Measurements from ENCODE around the gene ESRRG.

ESRRG gene

DNA sequence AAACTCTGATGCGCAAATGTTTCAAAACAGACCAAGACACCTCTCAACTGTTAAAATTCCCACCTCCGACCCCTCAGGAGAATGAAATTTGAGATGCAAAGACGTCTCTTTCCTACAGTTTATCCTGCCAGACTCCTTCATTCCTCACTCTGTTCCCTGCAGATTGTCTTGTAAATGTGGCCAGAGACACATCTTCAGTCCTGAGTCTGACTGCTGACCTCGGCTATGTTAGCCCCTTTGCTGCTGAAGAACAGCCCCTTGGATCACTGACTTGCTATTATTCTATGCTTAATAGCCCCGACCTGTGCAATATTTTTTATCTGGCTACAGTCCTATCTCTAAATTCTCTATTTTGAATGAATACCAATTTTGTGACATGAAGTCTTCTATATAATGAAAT is 16.6 kb upstream of the ESRRG start:
- no peak overlapping the region for H3K4me3 ChIP-seq (ENCODE audit: low read depth in 1 of 2, low read length in 1 of 2)
- no peaks in the 10 kb centered on the region for H3K36me3 ChIP-seq
- H3K9me3 ChIP-seq: no peaks in the 10 kb centered on the region
- H3K27ac ChIP-seq: no peak overlapping the region
- H3K4me1 ChIP-seq (ENCODE audit: control insufficient read depth in 1 of 2, insufficient read depth in 1 of 2, low read depth in 1 of 2, low read length in 1 of 2): no peaks in the 10 kb centered on the region
- no peaks in the 10 kb centered on the region for H3K27me3 ChIP-seq
- TF ChIP-seq, protein P1, sequence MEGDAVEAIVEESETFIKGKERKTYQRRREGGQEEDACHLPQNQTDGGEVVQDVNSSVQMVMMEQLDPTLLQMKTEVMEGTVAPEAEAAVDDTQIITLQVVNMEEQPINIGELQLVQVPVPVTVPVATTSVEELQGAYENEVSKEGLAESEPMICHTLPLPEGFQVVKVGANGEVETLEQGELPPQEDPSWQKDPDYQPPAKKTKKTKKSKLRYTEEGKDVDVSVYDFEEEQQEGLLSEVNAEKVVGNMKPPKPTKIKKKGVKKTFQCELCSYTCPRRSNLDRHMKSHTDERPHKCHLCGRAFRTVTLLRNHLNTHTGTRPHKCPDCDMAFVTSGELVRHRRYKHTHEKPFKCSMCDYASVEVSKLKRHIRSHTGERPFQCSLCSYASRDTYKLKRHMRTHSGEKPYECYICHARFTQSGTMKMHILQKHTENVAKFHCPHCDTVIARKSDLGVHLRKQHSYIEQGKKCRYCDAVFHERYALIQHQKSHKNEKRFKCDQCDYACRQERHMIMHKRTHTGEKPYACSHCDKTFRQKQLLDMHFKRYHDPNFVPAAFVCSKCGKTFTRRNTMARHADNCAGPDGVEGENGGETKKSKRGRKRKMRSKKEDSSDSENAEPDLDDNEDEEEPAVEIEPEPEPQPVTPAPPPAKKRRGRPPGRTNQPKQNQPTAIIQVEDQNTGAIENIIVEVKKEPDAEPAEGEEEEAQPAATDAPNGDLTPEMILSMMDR (IDR thresholded peaks at IDR 0.05): no peak

DNA sequence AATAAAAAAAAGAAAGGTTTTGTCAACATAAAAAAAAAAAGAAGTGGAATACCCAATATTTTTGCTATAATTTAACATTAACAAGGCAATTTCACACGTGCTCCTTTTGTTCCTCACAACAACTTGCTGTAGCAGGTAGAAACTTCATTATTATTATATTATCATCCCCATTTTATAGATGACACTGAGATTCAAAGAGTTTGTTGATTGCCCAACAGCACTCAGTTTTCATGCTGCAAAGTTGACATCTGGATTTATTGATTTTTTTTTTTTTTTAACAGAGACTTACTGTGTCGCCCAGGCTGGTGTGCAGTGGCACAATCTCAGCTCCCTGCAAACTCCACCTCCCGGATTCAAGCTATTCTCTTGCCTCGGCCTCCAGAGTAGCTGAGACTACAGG is 8.9 kb upstream of the ESRRG start:
- H3K9me3 ChIP-seq: no peaks in the 10 kb centered on the region
- H3K27ac ChIP-seq: no peak overlapping the region
- no peaks in the 10 kb centered on the region for H3K4me1 ChIP-seq (ENCODE audit: control insufficient read depth in 1 of 2, insufficient read depth in 1 of 2, low read depth in 1 of 2, low read length in 1 of 2)
- H3K36me3 ChIP-seq: no peaks in the 10 kb centered on the region
- H3K27me3 ChIP-seq: no peaks in the 10 kb centered on the region
- TF ChIP-seq, protein P1 (IDR thresholded peaks at IDR 0.05): no peak
- no peak overlapping the region for H3K4me3 ChIP-seq (ENCODE audit: low read depth in 1 of 2, low read length in 1 of 2)

DNA sequence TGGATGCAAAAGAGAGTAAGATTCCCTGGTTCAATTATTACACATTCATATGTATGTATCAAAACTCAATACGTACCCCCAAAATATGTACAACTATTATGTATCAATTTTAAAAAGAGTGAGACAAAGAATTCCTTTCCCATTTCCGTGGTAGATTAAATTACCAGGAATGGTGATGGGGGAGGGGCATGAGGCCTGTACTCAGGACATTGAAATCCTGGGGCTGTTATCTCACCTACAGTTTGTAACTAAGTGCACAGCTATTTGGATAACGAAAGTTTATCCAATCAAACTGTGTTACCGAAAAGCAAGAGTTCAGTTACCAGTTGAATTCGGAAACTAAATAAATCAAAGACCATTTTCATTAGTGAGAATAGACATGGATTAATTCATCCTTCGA is 8.3 kb upstream of the ESRRG start:
- no peak overlapping the region for H3K4me3 ChIP-seq (ENCODE audit: low read depth in 1 of 2, low read length in 1 of 2)
- H3K9me3 ChIP-seq: no peaks in the 10 kb centered on the region
- TF ChIP-seq, protein P1 (IDR thresholded peaks at IDR 0.05): no peak
- no peaks in the 10 kb centered on the region for H3K36me3 ChIP-seq
- no peak overlapping the region for H3K27ac ChIP-seq
- H3K4me1 ChIP-seq (ENCODE audit: control insufficient read depth in 1 of 2, insufficient read depth in 1 of 2, low read depth in 1 of 2, low read length in 1 of 2): no peaks in the 10 kb centered on the region
- H3K27me3 ChIP-seq: no peaks in the 10 kb centered on the region

DNA sequence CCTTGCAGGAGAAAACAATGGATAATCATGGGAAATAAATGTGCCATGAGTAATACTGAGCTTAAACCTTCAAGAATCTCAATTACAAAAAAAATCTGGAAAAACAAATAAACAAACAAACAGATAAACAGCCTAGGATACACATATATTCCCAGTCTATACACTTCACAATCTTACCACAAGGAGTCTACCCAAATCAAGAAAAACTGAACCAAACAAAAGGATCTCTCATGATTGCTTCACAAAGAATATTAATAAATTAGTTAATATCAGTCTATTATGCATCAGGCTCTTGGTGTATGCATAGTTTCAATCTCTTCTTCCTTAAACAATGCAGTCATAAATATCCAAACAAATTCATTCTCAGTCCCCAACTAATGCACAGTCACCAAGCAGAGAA is 3.2 kb upstream of the ESRRG start:
- Histone ChIP-seq H3K9me3 (no peaks in the 10 kb centered on the region), H3K4me1 (ENCODE audit: control insufficient read depth in 1 of 2, insufficient read depth in 1 of 2, low read depth in 1 of 2, low read length in 1 of 2) (no peaks in the 10 kb centered on the region), H3K36me3 (no peaks in the 10 kb centered on the region), H3K27me3 (peaks cover 35% of the 10 kb centered on the region), H3K27ac (no peak overlapping the region), H3K4me3 (ENCODE audit: low read depth in 1 of 2, low read length in 1 of 2) (no peak overlapping the region)
- TF ChIP-seq, protein P1 (IDR thresholded peaks at IDR 0.05): no peak

DNA sequence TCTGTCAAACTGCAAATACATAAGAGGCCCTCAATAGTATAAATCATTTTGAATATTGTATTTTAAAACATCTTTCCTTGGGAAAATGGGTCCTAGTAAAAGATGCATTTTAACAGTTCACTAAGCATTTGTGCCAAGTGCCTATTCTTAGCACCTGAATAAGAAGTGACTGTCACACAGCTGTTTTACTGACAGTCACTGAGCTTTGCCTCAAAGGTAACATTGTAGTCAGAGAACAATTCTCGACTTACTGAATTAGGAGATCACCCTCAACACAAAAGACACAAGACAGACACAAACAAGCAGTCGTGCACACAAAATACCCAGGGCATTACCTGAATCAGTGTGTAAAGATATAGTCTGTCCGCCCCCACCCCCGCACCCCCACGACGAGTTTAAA is 408 bp downstream of the ESRRG start:
- Histone ChIP-seq H3K27me3 (peaks cover 35% of the 10 kb centered on the region), H3K4me1 (ENCODE audit: control insufficient read depth in 1 of 2, insufficient read depth in 1 of 2, low read depth in 1 of 2, low read length in 1 of 2) (no peaks in the 10 kb centered on the region), H3K27ac (no peak overlapping the region), H3K36me3 (no peaks in the 10 kb centered on the region), H3K4me3 (ENCODE audit: low read depth in 1 of 2, low read length in 1 of 2) (no peak overlapping the region), H3K9me3 (no peaks in the 10 kb centered on the region)
- TF ChIP-seq, protein P1 (IDR thresholded peaks at IDR 0.05): no peak

DNA sequence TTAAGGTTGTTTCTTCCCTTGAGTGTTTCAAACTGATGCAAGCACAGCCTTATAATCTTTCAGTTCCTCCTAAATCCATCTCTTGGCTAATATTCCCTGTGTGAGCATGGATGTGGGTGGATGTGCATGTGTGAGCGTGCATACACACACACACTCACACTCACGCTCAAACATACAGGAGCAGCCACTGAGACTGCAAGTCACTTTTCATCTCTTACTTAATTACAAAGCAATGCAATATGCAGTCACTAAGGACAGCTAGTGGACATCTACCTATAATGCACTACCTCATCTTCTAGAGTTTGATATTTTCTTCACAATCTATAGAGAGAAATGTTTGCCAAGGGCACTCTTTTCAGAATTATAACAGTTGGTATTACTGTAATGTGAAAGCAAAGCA is 1.4 kb downstream of the ESRRG start:
- Histone ChIP-seq H3K9me3 (no peaks in the 10 kb centered on the region), H3K27me3 (peaks cover 35% of the 10 kb centered on the region), H3K4me1 (ENCODE audit: control insufficient read depth in 1 of 2, insufficient read depth in 1 of 2, low read depth in 1 of 2, low read length in 1 of 2) (no peaks in the 10 kb centered on the region), H3K4me3 (ENCODE audit: low read depth in 1 of 2, low read length in 1 of 2) (no peak overlapping the region), H3K36me3 (no peaks in the 10 kb centered on the region), H3K27ac (no peak overlapping the region)
- TF ChIP-seq, protein P1 (IDR thresholded peaks at IDR 0.05): no peak
